ENCODE data around the gene ZNF79. TPM values are rescaled to one million over a fixed set of nuclear protein-coding genes. Genes with fewer than 3 reads are reported as not detected.

ZNF79 gene
- total and polyA plus RNA-seq, 9 of the 15 experiments (the other 6 are each of a cell fraction or from before 2014, with no cell fraction given) = 0.62 to 7.0 (median 4.1) TPM

DNA sequence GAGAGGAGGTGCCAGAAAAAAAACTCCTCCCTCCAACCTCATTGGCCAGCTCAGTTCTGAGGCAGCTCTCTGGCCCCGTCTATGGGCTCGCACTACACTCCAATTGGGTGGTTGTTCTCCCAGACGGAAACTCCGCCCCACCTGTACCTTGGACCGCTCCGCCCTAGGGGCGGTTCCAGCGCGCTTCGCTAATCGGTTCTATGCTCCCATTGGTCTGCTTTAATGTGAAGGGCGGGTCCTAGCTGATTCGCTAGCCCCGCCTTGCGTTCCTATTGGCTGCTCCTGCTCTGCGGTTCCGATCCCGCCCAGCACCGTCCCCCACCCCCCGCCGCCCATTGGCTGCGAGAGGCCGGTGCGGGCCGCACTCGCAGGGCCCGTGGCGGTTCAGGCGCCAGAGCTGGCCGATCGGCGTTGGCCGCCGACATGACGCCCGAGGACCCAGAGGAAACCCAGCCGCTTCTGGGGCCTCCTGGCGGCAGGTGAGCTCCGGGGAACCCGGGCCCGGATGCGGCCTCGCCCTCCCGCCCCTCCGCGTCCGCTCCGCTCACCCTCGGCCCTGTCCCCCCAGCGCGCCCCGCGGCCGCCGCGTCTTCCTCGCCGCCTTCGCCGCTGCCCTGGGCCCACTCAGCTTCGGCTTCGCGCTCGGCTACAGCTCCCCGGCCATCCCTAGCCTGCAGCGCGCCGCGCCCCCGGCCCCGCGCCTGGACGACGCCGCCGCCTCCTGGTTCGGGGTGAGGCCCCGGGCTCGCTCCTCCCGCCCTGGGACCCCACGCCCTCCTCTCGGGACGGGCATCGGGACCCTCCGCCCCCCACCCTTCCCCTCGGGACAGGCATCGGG, 27.2 kb upstream of the ZNF79 start, which contains the start of gene SLC2A8 (continued):
- TF ChIP-seq GMEB1 (CRISPR knock-in tag; IDR thresholded peaks at IDR 0.05) (no peak), ZNF407 (IDR thresholded peaks at IDR 0.05; ENCODE audit: low read depth) (no peak), RCOR1 (IDR thresholded peaks at IDR 0.05; ENCODE audit: borderline replicate concordance in 1 of 2, low read depth in 2 of 2, low read length in 2 of 2) (no peak), ATF1 (CRISPR knock-in tag; IDR thresholded peaks at IDR 0.05) (no peak), ATF1 (tag; IDR thresholded peaks at IDR 0.05) (peak; percentile 73), TFE3 (CRISPR knock-in tag; IDR thresholded peaks at IDR 0.05) (no peak), ZFP36 (IDR thresholded peaks at IDR 0.05; ENCODE audit: low read depth, low read length, partially characterized antibody) (no peak), XRCC4 (IDR thresholded peaks at IDR 0.05; ENCODE audit: extremely low read depth, insufficient read depth, insufficient read length) (no peak), MITF (IDR thresholded peaks at IDR 0.05) (no peak), ZC3H11A (IDR thresholded peaks at IDR 0.05; ENCODE audit: low read depth, low read length) (no peak), ZNF551 (CRISPR knock-in tag; IDR thresholded peaks at IDR 0.05) (no peak)
- TF ChIP-seq, protein P1, sequence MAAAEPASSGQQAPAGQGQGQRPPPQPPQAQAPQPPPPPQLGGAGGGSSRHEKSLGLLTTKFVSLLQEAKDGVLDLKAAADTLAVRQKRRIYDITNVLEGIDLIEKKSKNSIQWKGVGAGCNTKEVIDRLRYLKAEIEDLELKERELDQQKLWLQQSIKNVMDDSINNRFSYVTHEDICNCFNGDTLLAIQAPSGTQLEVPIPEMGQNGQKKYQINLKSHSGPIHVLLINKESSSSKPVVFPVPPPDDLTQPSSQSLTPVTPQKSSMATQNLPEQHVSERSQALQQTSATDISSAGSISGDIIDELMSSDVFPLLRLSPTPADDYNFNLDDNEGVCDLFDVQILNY (CRISPR knock-in tag; IDR thresholded peaks at IDR 0.05) = no peak; the same call in 1 of the 2 replicates
- TF ChIP-seq, protein P2, sequence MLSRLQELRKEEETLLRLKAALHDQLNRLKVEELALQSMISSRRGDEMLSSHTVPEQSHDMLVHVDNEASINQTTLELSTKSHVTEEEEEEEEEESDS (CRISPR knock-in tag; IDR thresholded peaks at IDR 0.05) = no peak
